HG02610 (cell line): ENCODE data around the gene FBN1.

Experiments
- ATAC-seq: cut with Tn5 transposase; IDR thresholded peaks from one replicate; pipeline ENCODE4 v1.9.1; 2021; ENCODE audit warnings: mild to moderate bottlenecking, moderate library complexity; ENCODE audit not compliant: unreplicated experiment

FBN1 gene

GRCh38 chr15:48384616-48385015 is 260.9 kb downstream of the FBN1 start:
- no peak for ATAC-seq

GRCh38 chr15:48383031-48383430 is 262.5 kb downstream of the FBN1 start:
- ATAC-seq = no peak

GRCh38 chr15:48381861-48382260 is 263.6 kb downstream of the FBN1 start:
- ATAC-seq = no peak

DNA sequence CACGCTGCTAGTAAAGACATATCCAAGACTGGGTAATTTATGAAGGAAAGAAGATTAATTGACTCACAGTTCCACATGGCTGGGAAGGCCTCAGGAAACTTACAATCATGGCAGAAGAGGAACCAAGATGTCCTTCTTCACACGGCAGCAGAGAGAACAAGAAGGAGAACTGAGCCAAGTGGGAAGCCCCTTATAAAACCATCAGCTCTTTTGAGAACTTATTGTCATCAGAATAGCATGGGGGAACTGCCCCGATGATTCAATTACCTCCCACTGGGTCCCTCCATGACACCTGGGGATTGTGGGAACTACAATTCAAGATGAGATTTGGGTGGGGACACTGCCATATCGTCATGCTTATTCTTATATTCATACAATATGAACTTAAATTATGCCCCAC is 265.3 kb downstream of the FBN1 start:
- ATAC-seq = no peak

DNA sequence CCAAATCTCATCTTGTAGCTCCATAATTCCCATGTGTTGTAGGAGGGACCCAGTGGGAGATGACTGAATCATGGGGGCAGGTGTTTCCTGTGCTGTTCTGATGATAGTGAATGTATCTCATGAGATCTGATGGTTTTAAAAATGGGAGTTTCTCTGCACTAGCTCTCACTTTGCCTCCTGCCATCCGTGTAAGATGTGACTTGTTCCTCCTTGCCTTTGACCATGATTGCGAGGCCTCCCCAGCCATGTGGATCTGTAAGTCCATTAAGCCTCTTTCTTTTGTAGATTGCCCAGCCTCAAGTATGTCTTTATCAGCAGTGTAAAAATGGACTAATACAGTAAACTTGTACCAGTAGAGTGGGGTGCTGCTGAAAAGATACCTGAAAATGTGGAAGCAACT is 269.7 kb downstream of the FBN1 start:
- ATAC-seq = no peak

- no peak for ATAC-seq
These were observed 271.0 kb downstream of the FBN1 start for GRCh38 chr15:48374472-48374871.

DNA sequence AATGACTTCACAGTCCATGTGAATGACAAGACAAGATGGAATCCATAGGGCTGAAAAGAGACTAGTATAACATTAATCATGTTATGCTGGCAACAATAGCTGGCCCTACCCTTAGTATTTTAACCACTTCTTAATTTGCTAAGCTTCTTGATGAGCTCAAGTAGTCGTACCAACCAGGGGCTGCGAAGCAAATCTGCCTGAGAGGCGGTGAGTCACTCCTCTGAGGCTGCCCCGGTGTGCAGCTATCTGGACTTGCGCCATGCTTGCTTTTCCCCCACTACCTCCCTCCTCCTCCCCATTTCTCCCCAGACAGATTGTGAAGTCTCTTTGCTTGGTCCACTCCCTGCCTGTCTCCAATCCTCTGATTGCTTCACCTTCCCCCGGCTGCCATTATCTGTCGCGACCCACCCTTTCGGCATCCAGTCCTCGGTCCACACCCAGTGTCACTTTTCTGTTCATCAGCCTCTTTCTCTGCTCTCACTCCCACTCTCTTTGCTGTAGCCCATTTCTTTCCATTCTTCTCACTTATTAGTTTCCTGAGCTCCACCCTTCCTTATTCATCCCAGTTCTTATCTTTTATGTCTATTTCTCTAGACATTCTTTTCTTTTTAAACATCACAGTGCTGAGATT is 271.6 kb downstream of the FBN1 start:
- no peak for ATAC-seq

- ATAC-seq = no peak
These were observed 273.5 kb downstream of the FBN1 start for GRCh38 chr15:48371961-48372360.

GRCh38 chr15:48371550-48371949 is 274.0 kb downstream of the FBN1 start:
- no peak for ATAC-seq

DNA sequence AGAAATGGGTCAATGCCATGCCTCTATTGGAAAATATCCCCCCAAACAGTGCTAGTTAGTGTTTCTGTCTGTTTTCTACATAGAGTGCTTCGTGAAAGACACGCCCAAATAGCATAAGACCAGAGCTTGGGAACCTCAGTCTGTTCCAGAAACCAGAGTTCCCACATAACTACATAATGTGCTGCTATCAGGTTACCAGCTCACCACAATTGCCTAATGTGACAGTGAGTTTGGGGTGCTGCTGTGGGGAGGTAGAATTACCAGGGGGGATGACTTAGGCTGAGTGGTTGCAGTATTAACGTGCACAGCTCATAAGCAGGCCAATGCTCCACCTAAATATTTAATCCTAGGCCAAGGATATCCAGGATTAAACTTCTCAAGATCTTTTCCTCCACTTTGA is 275.0 kb downstream of the FBN1 start:
- ATAC-seq = no peak

DNA sequence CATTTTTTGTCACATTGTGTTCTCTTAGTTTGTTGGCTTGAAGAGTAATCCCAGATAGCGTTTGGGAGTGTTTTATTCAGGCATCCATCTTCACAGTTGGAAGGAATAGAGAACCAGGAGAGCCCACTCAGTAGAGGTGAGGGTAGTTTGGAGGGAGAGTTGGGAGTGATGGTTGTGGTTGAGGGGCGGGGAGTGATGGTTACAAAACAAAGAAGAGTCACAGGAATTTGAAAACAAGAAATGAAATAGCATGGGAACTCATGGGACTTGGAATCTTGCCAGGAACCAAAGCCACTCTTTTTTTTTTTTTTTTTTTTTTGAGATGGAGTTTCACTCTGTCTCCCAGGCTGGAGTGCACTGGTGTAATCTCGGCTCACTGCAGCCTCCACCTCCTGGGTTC is 278.0 kb downstream of the FBN1 start:
- ATAC-seq = no peak

- ATAC-seq = no peak
These were observed 278.8 kb downstream of the FBN1 start for GRCh38 chr15:48366584-48367312.

GRCh38 chr15:48365575-48365974 is 279.9 kb downstream of the FBN1 start:
- ATAC-seq = no peak

DNA sequence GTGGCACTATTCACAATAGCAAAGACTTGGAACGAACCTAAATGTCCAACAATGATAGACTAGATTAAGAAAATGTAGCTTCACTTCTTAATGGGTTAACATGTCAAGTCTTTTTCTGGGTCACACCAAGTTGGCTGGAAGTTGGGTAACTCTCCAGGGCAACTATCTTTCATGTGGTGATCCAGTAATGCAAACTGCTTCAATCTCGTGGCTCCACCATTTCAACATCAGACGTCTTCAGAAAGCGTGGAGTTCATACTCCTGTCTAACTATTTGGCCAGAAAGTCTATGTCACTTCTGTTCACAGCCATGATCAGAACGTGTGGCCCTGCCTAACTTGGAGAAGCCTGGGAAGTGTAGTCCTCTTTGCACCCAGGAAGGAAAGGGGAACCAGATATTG is 282.0 kb downstream of the FBN1 start:
- no peak for ATAC-seq

DNA sequence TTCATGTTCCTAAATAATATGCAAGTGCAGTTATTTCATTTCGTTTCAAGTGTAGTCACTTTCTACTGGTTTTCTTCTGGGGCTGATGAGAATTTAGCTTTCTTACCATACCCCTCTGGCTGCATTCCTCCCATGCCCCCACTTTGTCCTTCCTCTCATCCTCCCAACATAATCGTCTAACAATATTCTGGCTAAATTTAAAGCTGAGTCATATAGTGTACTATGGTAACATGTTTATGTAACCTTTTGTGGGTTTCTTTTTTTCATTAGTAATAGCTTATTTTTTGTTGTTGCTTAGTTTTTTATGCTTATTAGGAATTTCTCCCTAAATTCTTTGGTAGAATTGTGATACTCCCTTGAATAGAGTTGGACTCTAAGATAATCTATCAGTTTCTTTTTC is 283.8 kb downstream of the FBN1 start:
- ATAC-seq = no peak

- ATAC-seq = no peak
These were observed 284.7 kb downstream of the FBN1 start for GRCh38 chr15:48360841-48361240.
